ENCODE measurements around the gene VAMP3. TPM values are rescaled to one million over a fixed set of nuclear protein-coding genes. Genes with fewer than 3 reads are reported as not detected.

The VAMP3 gene
- total RNA-seq, 2 donors from 2014 or later: 84.3 to 97.9 TPM

GRCh38 chr1:7768583-7768982 is 2.5 kb upstream of the VAMP3 start:
- H3K4me3 ChIP-seq: no peak overlapping the region
- peaks cover 4% of the 10 kb centered on the region for H3K36me3 ChIP-seq
- no peak for TF ChIP-seq CTCF (IDR thresholded peaks at IDR 0.05)
- H3K9me3 ChIP-seq: no peaks in the 10 kb centered on the region
- peaks cover 0 to 15% of the 10 kb centered on the region in 2 donors for H3K4me1 ChIP-seq
- no peaks in the 10 kb centered on the region for H3K27me3 ChIP-seq
- DNase-seq (ENCODE audit: low spot score): no peak
- no peak overlapping the region for H3K27ac ChIP-seq

- Histone ChIP-seq H3K9me3 (no peaks in the 10 kb centered on the region), H3K4me3 (no peak overlapping the region), H3K27me3 (no peaks in the 10 kb centered on the region), H3K27ac (no peak overlapping the region), H3K4me1 (peaks cover 0 to 15% of the 10 kb centered on the region in 2 donors), H3K36me3 (peaks cover 17% of the 10 kb centered on the region)
- no peak for TF ChIP-seq CTCF (IDR thresholded peaks at IDR 0.05)
- no peak for DNase-seq (ENCODE audit: low spot score)
Measured at GRCh38 chr1:7769673-7770412, 1.3 kb upstream of the VAMP3 start.

- no peaks in the 10 kb centered on the region for H3K9me3 ChIP-seq
- H3K36me3 ChIP-seq: peaks cover 18% of the 10 kb centered on the region
- no peak for TF ChIP-seq CTCF (IDR thresholded peaks at IDR 0.05)
- H3K4me1 ChIP-seq: peaks cover 0 to 15% of the 10 kb centered on the region in 2 donors
- H3K4me3 ChIP-seq: peak overlapping the region; percentile 92 to 97
- no peak for DNase-seq (ENCODE audit: low spot score)
- H3K27me3 ChIP-seq: no peaks in the 10 kb centered on the region
- peak overlapping the region; percentile 89 to 91 for H3K27ac ChIP-seq
Measured at GRCh38 chr1:7770669-7770996, 463 bp upstream of the VAMP3 start.

- H3K27me3 ChIP-seq: no peaks in the 10 kb centered on the region
- H3K36me3 ChIP-seq: peaks cover 18% of the 10 kb centered on the region
Measured at GRCh38 chr1:7771823-7772299, 765 bp downstream of the VAMP3 start.

GRCh38 chr1:7777591-7777990 is 6.5 kb downstream of the VAMP3 start:
- Histone ChIP-seq H3K27ac (no peak overlapping the region), H3K27me3 (no peaks in the 10 kb centered on the region), H3K36me3 (peaks cover 58% of the 10 kb centered on the region), H3K4me3 (no peak overlapping the region), H3K9me3 (no peaks in the 10 kb centered on the region), H3K4me1 (peaks cover 0 to 5% of the 10 kb centered on the region in 2 donors)
- no peak for TF ChIP-seq CTCF (IDR thresholded peaks at IDR 0.05)
- DNase-seq (ENCODE audit: low spot score): no peak

More at GRCh38 chr1:7771823-7772299, 765 bp downstream of the VAMP3 start:
- H3K4me1 ChIP-seq: peaks cover 0 to 15% of the 10 kb centered on the region in 2 donors
- no peaks in the 10 kb centered on the region for H3K9me3 ChIP-seq
- H3K27ac ChIP-seq: peak overlapping the region; percentile 89 to 91
- no peak for TF ChIP-seq CTCF (IDR thresholded peaks at IDR 0.05)
- DNase-seq (ENCODE audit: low spot score): no peak
- peak overlapping the region; percentile 92 to 97 for H3K4me3 ChIP-seq

Data from right atrium auricular region (tissue), 2 donors.